Measurements from ENCODE around the gene GCSAML. TPM values are rescaled to one million over a fixed set of nuclear protein-coding genes. Genes with fewer than 3 reads are reported as not detected.
A peak's percentile ranks its signal among the peaks of the same experiment; 100 is the strongest.

The GCSAML gene
- total and polyA plus RNA-seq, 7 experiments from 2014 or later = 0.08 to 9.5 (median 0.49) TPM; not detected in 1

GRCh38 chr1:247561711-247562110 lies 12.8 kb downstream of the GCSAML start:
- POLR2A ChIA-PET = no interaction called here
- Mint-ChIP-seq H3K4me1 (peaks cover 0 to 1% (median 0%) of the 10 kb centered on the region in 7 donors), H3K27ac (no peak overlapping the region), H3K36me3 (no peaks in the 10 kb centered on the region), H3K27me3 (peaks cover 0 to 9% (median 4%) of the 10 kb centered on the region in 5 donors), H3K4me3 (no peak overlapping the region), H3K9me3 (no peaks in the 10 kb centered on the region)
- no peaks in the 10 kb centered on the region for H3K9me3 ChIP-seq (ENCODE audit: control insufficient read depth in 2 of 3, low read length in 3 of 3)
- intact Hi-C loops (cut with micrococcal nuclease) = no loop called here
- no peaks in the 10 kb centered on the region for H3K27me3 ChIP-seq (ENCODE audit: control insufficient read depth in 2 of 2, insufficient read depth in 2 of 2, low read length in 2 of 2)
- no peak overlapping the region for H3K27ac ChIP-seq (ENCODE audit: low read depth, low read length)
- no peak for ATAC-seq
- H3K4me1 ChIP-seq (ENCODE audit: control insufficient read depth in 2 of 2, insufficient read depth in 2 of 2, low read length in 2 of 2) = no peaks in the 10 kb centered on the region
- no peak for DNase-seq
- H3K36me3 ChIP-seq (ENCODE audit: control insufficient read depth in 2 of 3, insufficient read depth in 3 of 3, low read length in 3 of 3) = no peaks in the 10 kb centered on the region
- no peak overlapping the region for H3K4me3 ChIP-seq (ENCODE audit: low read length)
- CTCF ChIA-PET = no interaction called here

- intact Hi-C loops (cut with micrococcal nuclease) = no loop called here
- peaks cover 0 to 9% (median 4%) of the 10 kb centered on the region in 5 donors for H3K27me3 Mint-ChIP-seq
- Histone ChIP-seq H3K27ac (ENCODE audit: low read depth, low read length) (no peak overlapping the region), H3K4me1 (ENCODE audit: control insufficient read depth in 2 of 2, insufficient read depth in 2 of 2, low read length in 2 of 2) (no peaks in the 10 kb centered on the region), H3K4me3 (ENCODE audit: low read length) (no peak overlapping the region), H3K36me3 (ENCODE audit: control insufficient read depth in 2 of 3, insufficient read depth in 3 of 3, low read length in 3 of 3) (no peaks in the 10 kb centered on the region), H3K27me3 (ENCODE audit: control insufficient read depth in 2 of 2, insufficient read depth in 2 of 2, low read length in 2 of 2) (no peaks in the 10 kb centered on the region), H3K9me3 (ENCODE audit: control insufficient read depth in 2 of 3, low read length in 3 of 3) (no peaks in the 10 kb centered on the region)
- H3K9me3 Mint-ChIP-seq = no peaks in the 10 kb centered on the region
- no peaks in the 10 kb centered on the region for H3K36me3 Mint-ChIP-seq
- H3K27ac Mint-ChIP-seq = no peak overlapping the region
- ATAC-seq (no peak), DNase-seq (no peak)
- ChIA-PET POLR2A (no interaction called here), CTCF (no interaction called here)
- no peak overlapping the region for H3K4me3 Mint-ChIP-seq
- H3K4me1 Mint-ChIP-seq = no peaks in the 10 kb centered on the region
Measured at GRCh38 chr1:247562198-247562597, 13.3 kb downstream of the GCSAML start.

- peaks cover 0 to 17% (median 0%) of the 10 kb centered on the region in 5 donors for H3K36me3 Mint-ChIP-seq
- CTCF ChIA-PET = interaction anchor here (0.6 kb wide), 1 partner anchor 103 kb away, joined by 4 read pairs; no protein-coding TSS in a partner anchor
- POLR2A ChIA-PET = no interaction called here
- H3K4me1 Mint-ChIP-seq = peaks cover 0 to 2% (median 0%) of the 10 kb centered on the region in 7 donors
- H3K27ac ChIP-seq (ENCODE audit: low read depth, low read length) = no peak overlapping the region
- no peak overlapping the region for H3K4me3 ChIP-seq (ENCODE audit: low read length)
- H3K36me3 ChIP-seq (ENCODE audit: control insufficient read depth in 2 of 3, insufficient read depth in 3 of 3, low read length in 3 of 3) = no peaks in the 10 kb centered on the region
- no peak overlapping the region for H3K4me3 Mint-ChIP-seq
- peaks cover 0 to 18% (median 15%) of the 10 kb centered on the region in 11 donors for H3K9me3 Mint-ChIP-seq
- H3K27ac Mint-ChIP-seq = no peak overlapping the region
- H3K4me1 ChIP-seq (ENCODE audit: control insufficient read depth in 2 of 2, insufficient read depth in 2 of 2, low read length in 2 of 2) = no peaks in the 10 kb centered on the region
- intact Hi-C loops (cut with micrococcal nuclease) = no loop called here
- ATAC-seq = no peak
- no peaks in the 10 kb centered on the region for H3K27me3 ChIP-seq (ENCODE audit: control insufficient read depth in 2 of 2, insufficient read depth in 2 of 2, low read length in 2 of 2)
- DNase-seq = no peak
- peaks cover 0 to 34% (median 21%) of the 10 kb centered on the region in 5 donors for H3K27me3 Mint-ChIP-seq
- H3K9me3 ChIP-seq (ENCODE audit: control insufficient read depth in 2 of 3, low read length in 3 of 3) = no peaks in the 10 kb centered on the region
Measured at GRCh38 chr1:247574236-247574635, 25.3 kb downstream of the GCSAML start.

GRCh38 chr1:247574664-247575063 lies 25.7 kb downstream of the GCSAML start:
- no peaks in the 10 kb centered on the region for H3K4me1 ChIP-seq (ENCODE audit: control insufficient read depth in 2 of 2, insufficient read depth in 2 of 2, low read length in 2 of 2)
- no peak overlapping the region for H3K4me3 ChIP-seq (ENCODE audit: low read length)
- ChIA-PET CTCF (no interaction called here), POLR2A (no interaction called here)
- intact Hi-C loops (cut with micrococcal nuclease) = no loop called here
- peaks cover 0 to 17% (median 15%) of the 10 kb centered on the region in 11 donors for H3K9me3 Mint-ChIP-seq
- no peak overlapping the region for H3K4me3 Mint-ChIP-seq
- H3K27me3 ChIP-seq (ENCODE audit: control insufficient read depth in 2 of 2, insufficient read depth in 2 of 2, low read length in 2 of 2) = no peaks in the 10 kb centered on the region
- no peaks in the 10 kb centered on the region for H3K36me3 ChIP-seq (ENCODE audit: control insufficient read depth in 2 of 3, insufficient read depth in 3 of 3, low read length in 3 of 3)
- no peak overlapping the region for H3K27ac Mint-ChIP-seq
- ATAC-seq (no peak), DNase-seq (no peak)
- H3K4me1 Mint-ChIP-seq = peaks cover 0 to 2% (median 0%) of the 10 kb centered on the region in 7 donors
- peaks cover 0 to 34% (median 21%) of the 10 kb centered on the region in 5 donors for H3K27me3 Mint-ChIP-seq
- no peak overlapping the region for H3K27ac ChIP-seq (ENCODE audit: low read depth, low read length)
- H3K9me3 ChIP-seq (ENCODE audit: control insufficient read depth in 2 of 3, low read length in 3 of 3) = no peaks in the 10 kb centered on the region
- peaks cover 0 to 17% (median 0%) of the 10 kb centered on the region in 5 donors for H3K36me3 Mint-ChIP-seq

- H3K9me3 Mint-ChIP-seq = peaks cover 0 to 8% (median 2%) of the 10 kb centered on the region in 11 donors
- H3K36me3 ChIP-seq (ENCODE audit: control insufficient read depth in 2 of 3, insufficient read depth in 3 of 3, low read length in 3 of 3) = no peaks in the 10 kb centered on the region
- no peak overlapping the region for H3K4me3 ChIP-seq (ENCODE audit: low read length)
- POLR2A ChIA-PET = no interaction called here
- CTCF ChIA-PET = no interaction called here
- intact Hi-C loops (cut with micrococcal nuclease) = loop anchor here (1.0 to 2.0 kb wide), 3 partner anchors 186 to 204 kb away; no protein-coding TSS in a partner anchor
- H3K27me3 Mint-ChIP-seq = peaks cover 0 to 25% (median 13%) of the 10 kb centered on the region in 5 donors
- no peak overlapping the region for H3K4me3 Mint-ChIP-seq
- H3K36me3 Mint-ChIP-seq = peaks cover 0 to 5% (median 0%) of the 10 kb centered on the region in 5 donors
- peaks cover 0 to 2% (median 0%) of the 10 kb centered on the region in 7 donors for H3K4me1 Mint-ChIP-seq
- H3K9me3 ChIP-seq (ENCODE audit: control insufficient read depth in 2 of 3, low read length in 3 of 3) = no peaks in the 10 kb centered on the region
- H3K27ac ChIP-seq (ENCODE audit: low read depth, low read length) = no peak overlapping the region
- no peak overlapping the region for H3K27ac Mint-ChIP-seq
- no peaks in the 10 kb centered on the region for H3K4me1 ChIP-seq (ENCODE audit: control insufficient read depth in 2 of 2, insufficient read depth in 2 of 2, low read length in 2 of 2)
- ATAC-seq (no peak), DNase-seq (peak in 2 of 9 donors; percentile 4)
- no peaks in the 10 kb centered on the region for H3K27me3 ChIP-seq (ENCODE audit: control insufficient read depth in 2 of 2, insufficient read depth in 2 of 2, low read length in 2 of 2)
Measured at GRCh38 chr1:247576514-247576913, 27.6 kb downstream of the GCSAML start.

GRCh38 chr1:247578946-247579460 lies 30.1 kb downstream of the GCSAML start:
- no peaks in the 10 kb centered on the region for H3K9me3 ChIP-seq (ENCODE audit: control insufficient read depth in 2 of 3, low read length in 3 of 3)
- no peak overlapping the region for H3K4me3 ChIP-seq (ENCODE audit: low read length)
- Mint-ChIP-seq H3K27me3 (peaks cover 0 to 16% (median 9%) of the 10 kb centered on the region in 5 donors), H3K4me1 (peaks cover 0 to 2% (median 0%) of the 10 kb centered on the region in 7 donors), H3K9me3 (no peaks in the 10 kb centered on the region), H3K4me3 (no peak overlapping the region), H3K36me3 (no peaks in the 10 kb centered on the region), H3K27ac (no peak overlapping the region)
- H3K27ac ChIP-seq (ENCODE audit: low read depth, low read length) = no peak overlapping the region
- DNase-seq (no peak), ATAC-seq (no peak)
- no peaks in the 10 kb centered on the region for H3K27me3 ChIP-seq (ENCODE audit: control insufficient read depth in 2 of 2, insufficient read depth in 2 of 2, low read length in 2 of 2)
- intact Hi-C loops (cut with micrococcal nuclease) = no loop called here
- ChIA-PET CTCF (no interaction called here), POLR2A (no interaction called here)
- no peaks in the 10 kb centered on the region for H3K36me3 ChIP-seq (ENCODE audit: control insufficient read depth in 2 of 3, insufficient read depth in 3 of 3, low read length in 3 of 3)
- no peaks in the 10 kb centered on the region for H3K4me1 ChIP-seq (ENCODE audit: control insufficient read depth in 2 of 2, insufficient read depth in 2 of 2, low read length in 2 of 2)

GRCh38 chr1:247588060-247588459 lies 39.1 kb downstream of the GCSAML start, which contains the start of gene OR2G2:
Gene OR2G2, plus strand, starts transcription at chr1:247588360. Its CDS starts 0 bp downstream, at chr1:247588360.
- H3K27me3 ChIP-seq (ENCODE audit: control insufficient read depth in 2 of 2, insufficient read depth in 2 of 2, low read length in 2 of 2) = no peaks in the 10 kb centered on the region
- ATAC-seq = no peak
- no peaks in the 10 kb centered on the region for H3K4me1 ChIP-seq (ENCODE audit: control insufficient read depth in 2 of 2, insufficient read depth in 2 of 2, low read length in 2 of 2)
- H3K9me3 ChIP-seq (ENCODE audit: control insufficient read depth in 2 of 3, low read length in 3 of 3) = no peaks in the 10 kb centered on the region
- ChIA-PET CTCF (no interaction called here), POLR2A (no interaction called here)
- no peaks in the 10 kb centered on the region for H3K36me3 ChIP-seq (ENCODE audit: control insufficient read depth in 2 of 3, insufficient read depth in 3 of 3, low read length in 3 of 3)
- no peak within 1 kb of the TSS for H3K27ac ChIP-seq (ENCODE audit: low read depth, low read length)
- no peak for DNase-seq
- H3K4me3 Mint-ChIP-seq = no peak within 1 kb of the TSS
- peaks cover 0 to 3% (median 0%) of the 10 kb centered on the region in 5 donors for H3K36me3 Mint-ChIP-seq
- H3K27me3 Mint-ChIP-seq = peaks cover 0 to 12% (median 6%) of the 10 kb centered on the region in 5 donors
- H3K27ac Mint-ChIP-seq = no peak within 1 kb of the TSS
- H3K4me1 Mint-ChIP-seq = no peaks in the 10 kb centered on the region
- H3K9me3 Mint-ChIP-seq = peaks cover 0 to 15% (median 6%) of the 10 kb centered on the region in 11 donors
- no peak within 1 kb of the TSS for H3K4me3 ChIP-seq (ENCODE audit: low read length)
- intact Hi-C loops (cut with micrococcal nuclease) = no loop called here
